ENCODE measurements around the gene ARL14EP. TPM values are rescaled to one million over a fixed set of nuclear protein-coding genes. Genes with fewer than 3 reads are reported as not detected.

ARL14EP gene
- total RNA-seq, 1 donor from 2014 or later = 32.8 TPM

- peaks cover 6% of the 10 kb centered on the region for H3K9me3 Mint-ChIP-seq
- no peak for DNase-seq (ENCODE audit: low spot score in 2 of 2, unreplicated experiment in 2 of 2)
- TF ChIP-seq CTCF (IDR thresholded peaks at IDR 0.05; ENCODE audit: unreplicated experiment) = no peak
- H3K4me3 Mint-ChIP-seq = no peak overlapping the region
- H3K27me3 Mint-ChIP-seq (ENCODE audit: low read depth) = peaks cover 28% of the 10 kb centered on the region
- H3K36me3 Mint-ChIP-seq = no peaks in the 10 kb centered on the region
- H3K4me1 Mint-ChIP-seq = no peaks in the 10 kb centered on the region
- no peak overlapping the region for H3K27ac Mint-ChIP-seq
Measured at GRCh38 chr11:30304620-30305019, 18.3 kb upstream of the ARL14EP start.

- no peak overlapping the region for H3K4me3 Mint-ChIP-seq
- peaks cover 19% of the 10 kb centered on the region for H3K27me3 Mint-ChIP-seq (ENCODE audit: low read depth)
- H3K36me3 Mint-ChIP-seq = peaks cover 3% of the 10 kb centered on the region
- no peak for TF ChIP-seq CTCF (IDR thresholded peaks at IDR 0.05; ENCODE audit: unreplicated experiment)
- H3K27ac Mint-ChIP-seq = no peak overlapping the region
- H3K9me3 Mint-ChIP-seq = peaks cover 15% of the 10 kb centered on the region
- no peaks in the 10 kb centered on the region for H3K4me1 Mint-ChIP-seq
- no peak for DNase-seq (ENCODE audit: low spot score in 2 of 2, unreplicated experiment in 2 of 2)
Measured at GRCh38 chr11:30310623-30311022, 12.3 kb upstream of the ARL14EP start.

GRCh38 chr11:30311189-30311588, 11.7 kb upstream of the ARL14EP start:
- no peak overlapping the region for H3K27ac Mint-ChIP-seq
- no peaks in the 10 kb centered on the region for H3K4me1 Mint-ChIP-seq
- TF ChIP-seq CTCF (IDR thresholded peaks at IDR 0.05; ENCODE audit: unreplicated experiment) = no peak
- H3K27me3 Mint-ChIP-seq (ENCODE audit: low read depth) = peaks cover 19% of the 10 kb centered on the region
- peaks cover 3% of the 10 kb centered on the region for H3K36me3 Mint-ChIP-seq
- H3K4me3 Mint-ChIP-seq = no peak overlapping the region
- DNase-seq (ENCODE audit: low spot score in 2 of 2, unreplicated experiment in 2 of 2) = no peak
- peaks cover 15% of the 10 kb centered on the region for H3K9me3 Mint-ChIP-seq

- Mint-ChIP-seq H3K27ac (no peak overlapping the region), H3K4me3 (no peak overlapping the region), H3K36me3 (peaks cover 3% of the 10 kb centered on the region), H3K9me3 (peaks cover 15% of the 10 kb centered on the region), H3K4me1 (no peaks in the 10 kb centered on the region), H3K27me3 (ENCODE audit: low read depth) (peaks cover 26% of the 10 kb centered on the region)
- no peak for DNase-seq (ENCODE audit: low spot score in 2 of 2, unreplicated experiment in 2 of 2)
- TF ChIP-seq CTCF (IDR thresholded peaks at IDR 0.05; ENCODE audit: unreplicated experiment) = no peak
Measured at GRCh38 chr11:30312243-30312642, 10.7 kb upstream of the ARL14EP start.

GRCh38 chr11:30313580-30313979, 9.3 kb upstream of the ARL14EP start:
- no peak for DNase-seq (ENCODE audit: low spot score in 2 of 2, unreplicated experiment in 2 of 2)
- H3K9me3 Mint-ChIP-seq = peaks cover 15% of the 10 kb centered on the region
- no peak overlapping the region for H3K27ac Mint-ChIP-seq
- peaks cover 34% of the 10 kb centered on the region for H3K27me3 Mint-ChIP-seq (ENCODE audit: low read depth)
- H3K4me1 Mint-ChIP-seq = no peaks in the 10 kb centered on the region
- peaks cover 3% of the 10 kb centered on the region for H3K36me3 Mint-ChIP-seq
- H3K4me3 Mint-ChIP-seq = no peak overlapping the region
- TF ChIP-seq CTCF (IDR thresholded peaks at IDR 0.05; ENCODE audit: unreplicated experiment) = no peak

- no peak overlapping the region for H3K4me3 Mint-ChIP-seq
- peak; percentile 69 for TF ChIP-seq CTCF (IDR thresholded peaks at IDR 0.05; ENCODE audit: unreplicated experiment)
- peaks cover 3% of the 10 kb centered on the region for H3K36me3 Mint-ChIP-seq
- no peaks in the 10 kb centered on the region for H3K4me1 Mint-ChIP-seq
- H3K9me3 Mint-ChIP-seq = peaks cover 15% of the 10 kb centered on the region
- no peak for DNase-seq (ENCODE audit: low spot score in 2 of 2, unreplicated experiment in 2 of 2)
- H3K27ac Mint-ChIP-seq = no peak overlapping the region
- peaks cover 25% of the 10 kb centered on the region for H3K27me3 Mint-ChIP-seq (ENCODE audit: low read depth)
Measured at GRCh38 chr11:30314625-30315024, 8.3 kb upstream of the ARL14EP start.

Data from mesothelial cell of epicardium (in vitro differentiated cells).